ENCODE results near the gene NUP155.

The NUP155 gene

DNA sequence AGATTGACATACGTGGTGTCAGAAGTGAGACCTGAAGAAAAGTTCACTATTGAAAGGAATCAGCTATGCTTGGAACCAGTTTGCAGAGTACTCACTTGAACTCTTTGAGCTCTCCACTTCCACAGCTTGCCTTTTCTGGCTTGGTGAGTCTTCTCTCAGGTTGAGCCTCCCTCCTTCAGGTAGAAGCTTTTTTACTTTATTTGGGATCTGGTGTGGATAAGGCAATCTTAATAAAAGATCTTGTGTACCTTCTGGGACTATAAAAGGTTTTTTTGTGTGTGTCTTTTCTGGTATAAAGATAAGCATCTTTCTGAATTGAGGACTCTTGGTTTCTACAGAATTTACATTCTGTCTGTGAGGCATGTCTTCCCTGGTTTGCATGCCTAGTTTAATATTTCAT lies 116.3 kb downstream of the NUP155 start:
- Histone ChIP-seq H3K4me3 (replicated peaks; ENCODE audit: low read depth, low read length) (no peak overlapping the region), H3K27me3 (replicated peaks; ENCODE audit: control insufficient read depth, insufficient read depth, low read length) (no peaks in the 10 kb centered on the region), H3K36me3 (ENCODE audit: control insufficient read depth, insufficient read depth, low read length) (no peaks in the 10 kb centered on the region)
- DNase-seq (ENCODE audit: extremely low read depth, insufficient read length) = no peak
- TF ChIP-seq, protein P1, sequence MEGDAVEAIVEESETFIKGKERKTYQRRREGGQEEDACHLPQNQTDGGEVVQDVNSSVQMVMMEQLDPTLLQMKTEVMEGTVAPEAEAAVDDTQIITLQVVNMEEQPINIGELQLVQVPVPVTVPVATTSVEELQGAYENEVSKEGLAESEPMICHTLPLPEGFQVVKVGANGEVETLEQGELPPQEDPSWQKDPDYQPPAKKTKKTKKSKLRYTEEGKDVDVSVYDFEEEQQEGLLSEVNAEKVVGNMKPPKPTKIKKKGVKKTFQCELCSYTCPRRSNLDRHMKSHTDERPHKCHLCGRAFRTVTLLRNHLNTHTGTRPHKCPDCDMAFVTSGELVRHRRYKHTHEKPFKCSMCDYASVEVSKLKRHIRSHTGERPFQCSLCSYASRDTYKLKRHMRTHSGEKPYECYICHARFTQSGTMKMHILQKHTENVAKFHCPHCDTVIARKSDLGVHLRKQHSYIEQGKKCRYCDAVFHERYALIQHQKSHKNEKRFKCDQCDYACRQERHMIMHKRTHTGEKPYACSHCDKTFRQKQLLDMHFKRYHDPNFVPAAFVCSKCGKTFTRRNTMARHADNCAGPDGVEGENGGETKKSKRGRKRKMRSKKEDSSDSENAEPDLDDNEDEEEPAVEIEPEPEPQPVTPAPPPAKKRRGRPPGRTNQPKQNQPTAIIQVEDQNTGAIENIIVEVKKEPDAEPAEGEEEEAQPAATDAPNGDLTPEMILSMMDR (IDR thresholded peaks at IDR 0.05; ENCODE audit: insufficient read depth, low read length, poor library complexity, severe bottlenecking) = no peak

DNA sequence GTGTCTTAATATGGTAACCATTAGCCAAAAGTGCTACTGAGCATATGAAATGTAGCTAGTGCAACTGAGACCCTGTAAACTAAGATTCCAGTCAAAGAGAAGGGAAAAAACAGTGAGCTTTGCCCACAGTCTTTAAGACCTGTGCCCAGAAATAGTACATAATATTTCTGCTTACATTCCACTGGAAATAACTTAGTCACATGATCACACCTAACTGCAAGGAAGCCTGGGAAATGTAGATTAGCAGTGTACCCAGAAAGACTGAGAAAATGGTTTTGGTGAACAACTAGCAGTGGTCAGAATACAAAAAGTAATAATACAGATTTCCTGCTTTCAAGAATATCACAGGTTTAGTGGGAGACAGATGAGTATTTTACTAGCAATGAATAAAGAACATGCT lies 119.2 kb downstream of the NUP155 start:
- Histone ChIP-seq H3K4me3 (replicated peaks; ENCODE audit: low read depth, low read length) (no peak overlapping the region), H3K27me3 (replicated peaks; ENCODE audit: control insufficient read depth, insufficient read depth, low read length) (no peaks in the 10 kb centered on the region), H3K36me3 (ENCODE audit: control insufficient read depth, insufficient read depth, low read length) (no peaks in the 10 kb centered on the region)
- TF ChIP-seq, protein P1 (IDR thresholded peaks at IDR 0.05; ENCODE audit: insufficient read depth, low read length, poor library complexity, severe bottlenecking) = no peak
- no peak for DNase-seq (ENCODE audit: extremely low read depth, insufficient read length)

DNA sequence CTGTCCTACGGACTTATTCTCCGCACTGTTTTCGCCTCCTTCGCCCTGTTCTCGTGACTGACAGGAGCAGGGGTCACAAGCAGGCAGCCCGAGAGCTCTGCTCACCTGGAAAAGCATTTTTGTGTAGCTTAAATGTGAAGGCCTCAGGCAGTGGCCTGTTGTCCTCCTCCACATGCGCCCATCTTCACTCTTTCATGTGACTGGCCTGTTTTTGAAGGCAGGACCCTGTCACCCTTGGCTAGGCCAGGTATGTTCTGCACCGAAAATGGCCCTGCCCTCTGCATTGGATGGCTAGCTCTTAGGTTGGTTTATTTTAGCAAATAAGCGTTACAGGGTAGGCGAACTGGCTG lies 121.1 kb downstream of the NUP155 start:
- TF ChIP-seq, protein P1 (IDR thresholded peaks at IDR 0.05; ENCODE audit: insufficient read depth, low read length, poor library complexity, severe bottlenecking) = no peak
- no peaks in the 10 kb centered on the region for H3K36me3 ChIP-seq (ENCODE audit: control insufficient read depth, insufficient read depth, low read length)
- H3K4me3 ChIP-seq (replicated peaks; ENCODE audit: low read depth, low read length) = peak overlapping the region; percentile 79
- H3K27me3 ChIP-seq (replicated peaks; ENCODE audit: control insufficient read depth, insufficient read depth, low read length) = no peaks in the 10 kb centered on the region
- no peak for DNase-seq (ENCODE audit: extremely low read depth, insufficient read length)

DNA sequence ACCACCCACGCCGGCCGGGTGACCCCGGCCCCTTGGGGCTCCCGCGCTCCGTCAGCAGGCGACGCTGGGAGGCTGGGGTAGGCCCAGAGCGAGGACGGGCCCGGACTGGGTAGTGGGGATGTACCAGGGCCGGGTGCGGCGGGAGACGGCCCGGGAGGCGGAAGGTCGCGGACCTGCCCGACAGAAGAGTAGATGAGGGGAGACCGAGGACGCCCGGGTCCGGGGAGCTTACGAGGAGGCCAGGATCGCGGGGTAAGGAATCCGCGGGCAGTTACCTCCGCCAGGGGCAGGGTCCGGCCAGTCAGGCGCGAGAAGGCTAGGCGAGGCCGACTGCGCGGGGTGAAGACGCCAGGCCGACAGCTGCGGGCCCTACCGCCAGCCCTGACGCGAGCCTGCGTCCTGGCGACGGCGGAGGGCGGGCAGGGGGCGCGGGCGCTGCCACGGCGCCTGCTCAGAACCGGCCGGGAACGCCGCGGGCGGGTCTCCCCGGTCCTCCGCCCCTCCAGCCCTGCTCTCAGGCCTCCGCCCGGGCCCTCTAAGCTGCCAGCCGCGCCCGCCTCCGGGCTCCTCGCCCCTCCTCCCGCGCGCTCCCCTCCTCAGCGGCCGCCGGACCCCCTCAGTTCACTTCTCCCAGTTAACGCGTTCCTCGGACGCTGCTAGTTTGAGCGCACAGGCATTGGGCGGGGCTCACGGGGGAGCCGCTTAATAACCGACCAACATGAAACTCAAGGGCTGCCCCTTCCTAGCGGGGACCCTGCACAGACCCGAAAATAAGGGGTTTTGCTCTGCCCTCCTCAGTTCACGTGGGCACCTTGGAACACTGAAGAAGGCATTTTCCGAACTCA lies 121.7 kb downstream of the NUP155 start, which contains the start of gene CPLANE1:
Gene CPLANE1, minus strand, starts transcription at position 407 of the 845 bp plus-strand sequence. CDS start 1,678 bp downstream, outside the sequence.
- DNase-seq (ENCODE audit: extremely low read depth, insufficient read length) = peak; percentile 84
- peak within 1 kb of the TSS; percentile 79 for H3K4me3 ChIP-seq (replicated peaks; ENCODE audit: low read depth, low read length)
- TF ChIP-seq, protein P1 (IDR thresholded peaks at IDR 0.05; ENCODE audit: insufficient read depth, low read length, poor library complexity, severe bottlenecking) = no peak

DNA sequence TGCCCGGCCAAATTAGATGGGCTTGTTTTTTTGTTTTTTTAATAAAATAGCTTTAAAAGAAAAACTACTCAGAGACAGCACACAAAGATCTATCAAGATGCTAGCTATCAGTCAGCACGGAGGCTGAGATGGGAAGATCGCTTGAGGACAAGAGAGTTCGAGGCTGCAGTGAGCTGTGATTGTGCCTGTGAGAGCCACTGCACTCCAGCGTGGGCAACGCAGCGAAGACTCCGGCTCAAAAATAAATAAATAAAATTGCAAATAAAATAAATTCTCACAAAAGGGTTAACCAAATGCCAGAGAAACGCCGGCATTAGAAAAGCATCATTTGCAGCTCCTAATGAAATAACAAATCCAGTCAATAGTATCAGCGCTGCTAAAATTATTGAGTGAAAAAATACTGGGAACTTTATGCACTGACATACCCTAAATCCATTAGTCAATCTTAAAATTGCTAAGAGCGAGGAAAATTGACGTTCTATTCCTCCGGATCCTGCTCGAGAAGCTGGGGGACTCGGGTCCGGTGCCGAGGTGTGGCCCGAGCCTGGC lies 122.4 kb downstream of the NUP155 start:
- H3K27me3 ChIP-seq (replicated peaks; ENCODE audit: control insufficient read depth, insufficient read depth, low read length) = no peaks in the 10 kb centered on the region
- no peak for DNase-seq (ENCODE audit: extremely low read depth, insufficient read length)
- no peaks in the 10 kb centered on the region for H3K36me3 ChIP-seq (ENCODE audit: control insufficient read depth, insufficient read depth, low read length)
- TF ChIP-seq, protein P1 (IDR thresholded peaks at IDR 0.05; ENCODE audit: insufficient read depth, low read length, poor library complexity, severe bottlenecking) = no peak
- peak overlapping the region; percentile 79 for H3K4me3 ChIP-seq (replicated peaks; ENCODE audit: low read depth, low read length)

More for the DNA sequence above, 121.7 kb downstream of the NUP155 start, which contains the start of gene CPLANE1:
- Histone ChIP-seq H3K27me3 (replicated peaks; ENCODE audit: control insufficient read depth, insufficient read depth, low read length) (no peaks in the 10 kb centered on the region), H3K36me3 (ENCODE audit: control insufficient read depth, insufficient read depth, low read length) (no peaks in the 10 kb centered on the region)

All from GM06990 (cell line).